Stimulated activated CD4-positive, alpha-beta T cell treated with anti-CD3 and anti-CD28 coated beads, Interleukin-1b, Interleukin-23, amount 100 ng/mL, for 24 hours (primary cell): ENCODE measurements around the gene BARX1.

Experiments
- DNase-seq, 4 experiments: peaks; one replicate each; pipeline ENCODE4 v3.0.0-alpha.2; 2020; ENCODE audit warnings: low read depth in 4 of 4, low spot score in 1 of 4

The BARX1 gene

DNA sequence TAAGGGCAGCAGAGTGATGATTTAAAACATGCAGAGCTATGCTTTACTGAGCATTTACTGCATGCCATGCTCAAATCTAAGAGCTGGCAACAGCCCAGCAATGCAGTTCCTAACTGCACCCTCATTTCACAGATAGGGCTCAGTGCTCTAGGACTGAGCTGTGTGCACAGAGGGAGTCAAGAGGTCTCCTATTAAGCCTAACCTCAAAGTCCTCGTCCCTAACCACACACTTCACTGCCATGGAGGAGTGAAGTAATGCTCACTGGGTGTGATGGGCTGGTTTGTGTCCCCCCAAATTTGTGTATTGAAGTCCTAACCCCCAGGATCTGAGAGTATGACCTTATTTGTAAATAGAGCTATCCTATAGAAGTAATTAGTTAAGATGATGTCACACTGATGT is 25.9 kb downstream of the BARX1 start:
- DNase-seq = no peak

DNA sequence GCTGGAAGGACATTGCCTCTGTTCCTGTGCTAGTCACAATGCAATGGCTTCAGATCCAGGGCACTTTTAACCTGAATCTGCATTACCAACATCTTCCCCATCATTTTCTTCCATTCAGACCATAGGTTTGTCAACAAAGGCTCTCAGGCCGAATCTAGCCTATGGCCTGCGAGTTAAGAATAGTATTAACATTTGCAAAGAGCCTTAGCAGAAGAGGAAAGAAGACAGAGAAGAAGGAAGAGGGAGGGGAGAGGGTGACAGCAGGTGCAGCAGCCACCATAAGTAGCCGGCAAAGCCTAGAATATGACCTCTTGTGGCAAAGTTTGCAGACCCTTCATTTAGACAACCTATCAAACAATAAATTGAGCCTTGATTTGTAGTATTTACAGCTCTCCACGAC is 32.6 kb downstream of the BARX1 start:
- DNase-seq = no peak

DNA sequence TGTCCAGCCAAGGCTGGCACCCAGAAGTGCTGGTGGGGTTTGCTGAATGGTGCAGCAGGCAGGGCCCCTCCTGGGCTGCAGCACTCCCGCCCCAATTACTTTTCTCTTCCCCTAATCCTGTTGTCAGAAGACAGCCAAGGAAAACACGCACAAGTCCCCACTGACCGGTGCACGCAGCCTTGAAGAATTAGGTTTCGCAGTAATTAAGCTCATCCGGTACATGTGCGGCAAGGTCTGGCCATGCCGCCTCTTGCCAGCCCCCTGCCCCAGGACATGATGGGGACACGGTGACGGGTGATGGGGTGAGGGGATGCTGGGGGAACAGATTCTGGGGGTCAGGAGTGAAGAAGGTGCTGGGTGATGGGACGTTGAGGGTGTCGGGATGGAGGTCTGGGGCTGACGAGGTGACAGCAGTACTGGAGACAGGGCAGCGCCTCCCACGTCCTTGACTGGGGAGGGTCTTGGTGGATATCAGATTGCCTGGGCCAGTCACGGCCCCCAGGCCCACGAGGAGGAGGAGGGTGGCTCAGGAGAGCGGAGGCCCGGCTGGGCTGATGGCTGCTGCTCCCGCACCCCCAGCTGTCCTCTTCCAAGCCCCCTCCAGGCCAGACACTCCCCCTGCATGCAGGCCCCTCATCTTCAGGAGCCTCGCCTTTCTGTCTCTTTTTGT is 34.9 kb downstream of the BARX1 start:
- DNase-seq = no peak

DNA sequence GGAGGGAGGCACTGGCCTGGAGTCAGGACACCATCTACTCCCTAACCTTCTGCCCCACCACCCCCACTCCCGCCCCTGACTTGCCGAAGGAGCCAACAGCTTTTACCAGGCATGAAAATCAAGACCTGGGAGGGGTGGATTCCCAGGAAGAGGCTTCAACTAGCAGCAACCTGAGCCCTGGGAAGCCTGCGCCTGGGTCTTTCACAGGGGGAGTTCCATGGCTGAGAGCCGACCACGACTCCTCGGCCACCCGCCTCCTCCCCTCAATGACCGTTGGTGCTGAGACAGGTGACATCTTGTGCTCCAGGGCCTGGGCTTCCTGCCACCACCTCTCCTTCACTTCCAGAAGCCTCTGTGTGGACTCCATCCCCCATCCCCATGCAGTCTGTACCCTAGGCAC is 37.1 kb downstream of the BARX1 start:
- DNase-seq = no peak

DNA sequence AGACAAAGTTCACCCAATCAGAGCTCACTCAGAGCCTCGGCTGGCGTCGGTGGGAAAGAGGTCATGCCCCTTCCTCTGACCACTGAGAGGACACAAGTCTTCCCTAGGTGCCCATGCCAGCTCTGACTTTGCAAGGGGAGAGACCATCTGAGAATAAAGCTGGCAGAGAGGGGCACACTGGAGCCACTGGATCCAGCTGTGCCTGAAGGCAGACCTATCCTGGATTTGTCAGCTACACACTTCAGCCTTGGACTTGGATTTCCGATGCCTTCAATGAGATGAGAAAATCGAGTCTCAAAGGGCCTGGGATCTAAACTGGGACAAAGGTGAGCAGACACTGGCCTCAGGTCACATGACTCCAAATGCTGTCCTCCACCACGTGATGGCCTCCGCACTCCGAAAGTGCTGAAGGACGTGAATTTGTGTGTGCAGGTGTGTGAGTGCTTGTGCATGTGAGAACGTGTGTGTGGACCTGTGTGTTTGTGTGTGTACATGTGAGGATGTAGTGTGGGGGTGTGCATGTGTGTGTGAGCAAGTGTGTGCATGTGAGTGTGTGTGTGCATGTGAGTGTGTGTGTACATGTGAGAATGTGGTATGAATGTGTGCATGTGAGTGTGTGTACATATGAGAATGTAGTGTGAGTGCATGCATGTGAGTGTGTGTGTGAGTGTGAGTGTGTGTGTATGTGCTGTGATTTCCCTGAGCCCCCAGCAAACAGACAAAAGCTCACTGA is 37.9 kb downstream of the BARX1 start:
- DNase-seq = no peak

DNA sequence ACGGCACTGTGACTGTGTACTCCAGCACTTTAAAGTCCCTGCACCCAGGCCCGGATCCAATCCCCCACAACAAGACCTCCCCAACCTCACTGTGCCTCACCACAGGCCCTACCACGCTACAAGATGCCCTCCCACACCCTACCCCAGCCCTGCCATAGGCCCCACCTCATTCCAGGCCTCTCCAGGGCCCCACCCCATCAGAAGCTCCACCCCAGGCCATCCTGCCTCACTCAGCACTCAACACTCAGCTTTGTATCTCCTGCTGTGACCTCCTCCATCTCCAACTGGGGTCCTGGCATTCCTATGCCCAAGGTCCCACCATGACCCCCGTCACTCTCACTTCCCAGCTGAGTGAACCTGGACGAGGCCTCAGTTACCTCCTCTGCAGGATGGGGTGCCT is 38.8 kb downstream of the BARX1 start:
- DNase-seq = no peak

DNA sequence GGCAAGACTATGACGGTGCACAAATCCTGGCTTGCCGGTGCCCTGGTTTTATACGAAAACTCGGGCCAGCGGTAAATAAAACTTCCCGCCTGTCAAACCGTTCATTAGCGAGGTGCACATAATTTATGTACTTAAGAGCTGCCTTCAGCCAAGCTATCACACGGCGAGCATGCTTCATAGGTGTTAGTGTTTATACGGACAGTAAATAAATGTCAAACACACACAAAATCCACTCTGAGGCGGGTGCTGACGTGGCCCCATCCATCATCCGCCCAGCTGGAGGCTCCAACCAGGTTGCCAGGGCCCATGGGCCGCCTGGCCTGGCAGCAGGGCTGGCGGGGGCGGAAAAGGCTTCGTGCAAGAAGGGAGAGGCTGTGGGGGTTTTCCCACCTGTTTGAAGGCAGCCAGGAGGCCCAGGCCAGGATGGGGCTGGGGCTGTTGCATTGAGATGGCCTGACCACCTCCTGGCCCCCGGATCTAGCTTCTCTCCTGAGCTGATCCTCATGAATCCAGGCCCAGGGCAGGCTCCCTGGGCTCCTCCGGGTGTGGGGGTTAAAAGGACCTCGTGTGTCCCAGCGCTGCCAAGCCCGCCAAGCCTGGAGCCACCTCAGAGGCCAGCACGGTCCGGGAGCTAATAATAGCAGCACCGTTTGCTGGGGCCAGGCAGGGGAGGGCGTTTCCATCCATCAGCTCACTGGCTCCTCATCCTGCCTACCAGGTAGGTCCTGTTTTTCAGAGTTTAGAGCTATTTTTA is 43.2 kb downstream of the BARX1 start:
- no peak for DNase-seq

DNA sequence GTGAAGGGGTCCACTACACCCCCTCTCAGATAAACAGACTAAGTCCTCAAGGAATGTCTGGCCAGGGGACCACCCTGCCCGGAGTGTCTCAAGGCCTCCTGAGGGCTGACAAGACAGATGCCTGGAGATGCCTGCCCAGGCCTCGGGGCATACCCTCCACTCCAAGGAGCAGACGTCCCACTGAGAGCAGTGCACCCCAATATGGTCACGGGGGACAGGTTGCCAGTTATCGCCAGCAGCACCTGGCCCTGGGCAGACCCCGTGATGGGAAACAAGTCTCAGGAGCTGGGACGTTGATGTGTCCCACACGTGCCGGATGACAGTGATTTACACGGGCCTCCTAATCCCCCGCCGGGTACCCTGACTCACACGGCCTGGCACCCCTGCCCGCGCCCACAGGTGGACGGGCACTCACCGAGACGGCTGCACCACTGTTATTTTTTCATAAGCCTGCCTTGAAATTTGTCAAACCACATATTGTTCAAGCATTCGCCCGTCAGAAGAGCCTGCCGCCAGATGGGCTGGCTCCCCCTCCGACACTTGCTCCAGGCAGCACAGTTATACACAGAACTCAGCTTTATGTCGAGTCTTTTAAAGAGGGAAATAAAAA is 43.9 kb downstream of the BARX1 start:
- no peak for DNase-seq

DNA sequence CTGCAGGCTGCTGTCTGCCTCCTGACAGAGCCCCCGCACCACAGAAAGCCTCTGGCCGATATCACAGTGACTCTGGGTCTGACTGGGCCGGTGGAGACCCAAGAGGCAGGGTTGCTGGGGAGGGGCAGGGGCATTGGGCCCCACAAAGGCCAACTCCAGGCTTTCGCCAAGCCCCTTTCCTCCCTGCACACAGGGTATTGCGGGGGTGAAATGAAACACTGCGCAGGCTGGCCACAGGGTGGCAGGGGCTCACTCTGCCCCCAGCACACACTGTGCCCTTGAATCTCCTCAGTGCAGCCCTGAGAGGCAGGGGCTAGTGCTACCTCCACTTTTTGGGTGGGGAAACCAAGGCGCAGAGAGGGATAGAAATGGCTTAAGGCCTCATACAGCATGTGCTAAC is 44.6 kb downstream of the BARX1 start:
- DNase-seq = no peak

DNA sequence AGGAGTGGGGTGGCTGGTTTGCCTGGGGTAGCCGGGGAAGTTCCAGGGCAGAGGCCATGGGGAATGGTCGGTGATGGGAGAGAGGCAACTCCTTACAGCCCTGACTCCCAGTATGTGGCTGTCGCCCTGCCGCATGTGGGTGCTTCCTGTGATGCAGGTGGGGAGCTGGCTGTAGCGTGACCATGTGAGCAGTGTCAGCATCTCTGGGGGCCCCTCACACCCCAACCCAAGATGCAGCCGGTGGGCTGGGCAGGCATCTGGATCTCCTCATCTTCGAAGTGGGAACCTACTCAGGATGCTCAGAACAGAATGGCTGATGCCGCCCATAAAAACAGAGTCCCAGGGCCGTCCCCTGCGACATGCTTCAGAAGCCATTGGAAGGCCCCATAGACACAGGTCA is 45.0 kb downstream of the BARX1 start:
- DNase-seq = no peak

DNA sequence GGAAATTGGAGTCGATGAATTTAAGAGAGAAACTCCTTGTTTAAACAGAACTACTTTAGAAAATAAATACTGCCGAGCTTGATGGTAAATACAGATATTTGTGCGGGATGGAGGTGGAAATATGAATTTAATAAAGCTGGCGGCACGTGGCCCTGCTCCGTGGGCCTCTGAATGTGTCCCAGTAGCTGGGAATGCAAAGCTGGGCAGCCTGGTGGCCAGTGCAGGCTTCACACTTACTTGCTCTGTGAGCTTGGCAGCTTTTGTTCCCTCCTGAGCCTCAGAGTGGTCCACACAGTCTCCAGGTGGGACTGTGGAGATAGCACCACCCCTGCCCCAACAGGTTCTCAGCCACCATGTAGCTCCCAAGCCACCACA is 45.9 kb downstream of the BARX1 start:
- no peak for DNase-seq

DNA sequence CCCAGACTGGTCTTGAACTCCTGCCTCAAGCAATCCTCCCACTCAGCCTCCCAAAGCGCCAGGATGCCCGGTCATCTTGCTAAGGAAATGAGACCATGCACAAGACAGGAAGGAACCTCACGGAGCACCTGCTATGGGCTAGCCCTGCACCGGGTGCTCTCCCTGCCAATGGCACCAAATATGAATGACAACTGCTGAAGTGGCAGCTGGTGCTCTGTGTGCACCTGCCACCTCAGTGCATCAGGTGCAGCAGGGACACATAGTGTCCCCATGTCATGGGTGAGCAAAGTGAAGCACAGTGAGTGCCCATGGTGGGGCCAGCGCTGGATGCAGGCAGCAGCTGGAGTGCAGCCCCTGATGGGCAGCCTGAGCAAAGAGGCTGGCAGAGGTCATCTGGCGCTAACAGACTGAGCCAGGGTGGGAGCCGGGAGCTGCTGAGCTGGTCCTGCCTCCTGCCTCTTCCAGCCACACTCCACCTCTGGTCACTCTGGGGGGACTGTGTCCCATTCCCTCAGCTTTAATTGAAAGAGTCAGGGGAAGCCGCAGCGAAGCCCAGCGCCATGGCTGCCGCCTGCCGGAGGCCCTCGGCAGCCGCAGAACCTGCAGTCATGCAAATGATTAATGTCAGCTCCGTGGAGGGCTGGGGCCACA is 46.4 kb downstream of the BARX1 start:
- no peak for DNase-seq

DNA sequence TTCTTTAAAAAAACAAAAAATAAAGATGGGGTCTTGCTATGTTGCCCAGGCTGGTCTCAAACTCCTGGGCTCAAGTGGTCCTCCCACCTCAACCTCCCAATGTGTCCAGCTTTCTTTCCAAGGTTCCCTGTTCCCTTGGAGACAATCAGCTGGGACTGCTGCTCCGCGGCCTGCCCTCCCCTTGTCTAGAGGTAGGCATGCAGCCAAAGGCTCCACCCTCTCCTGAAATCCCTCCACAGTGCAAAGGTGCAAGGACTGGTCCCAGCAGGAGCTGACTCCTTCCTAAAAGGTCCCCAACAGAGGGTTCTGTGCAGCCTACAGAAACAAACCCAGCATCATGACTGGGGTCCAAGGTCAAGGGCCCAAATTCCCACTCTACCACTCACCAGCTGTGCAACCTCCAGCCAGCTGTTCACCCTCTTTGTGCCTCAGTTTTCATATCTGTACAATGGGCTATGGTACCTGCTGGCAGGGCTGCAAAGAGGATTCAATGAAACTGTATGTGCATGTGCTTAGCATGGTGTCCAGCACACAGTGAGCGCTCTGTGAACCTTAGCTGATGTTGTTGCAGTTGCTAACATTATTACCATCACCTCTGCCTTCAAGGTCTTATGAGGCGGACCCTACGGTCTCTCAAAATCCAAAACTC is 47.5 kb downstream of the BARX1 start:
- DNase-seq = no peak

DNA sequence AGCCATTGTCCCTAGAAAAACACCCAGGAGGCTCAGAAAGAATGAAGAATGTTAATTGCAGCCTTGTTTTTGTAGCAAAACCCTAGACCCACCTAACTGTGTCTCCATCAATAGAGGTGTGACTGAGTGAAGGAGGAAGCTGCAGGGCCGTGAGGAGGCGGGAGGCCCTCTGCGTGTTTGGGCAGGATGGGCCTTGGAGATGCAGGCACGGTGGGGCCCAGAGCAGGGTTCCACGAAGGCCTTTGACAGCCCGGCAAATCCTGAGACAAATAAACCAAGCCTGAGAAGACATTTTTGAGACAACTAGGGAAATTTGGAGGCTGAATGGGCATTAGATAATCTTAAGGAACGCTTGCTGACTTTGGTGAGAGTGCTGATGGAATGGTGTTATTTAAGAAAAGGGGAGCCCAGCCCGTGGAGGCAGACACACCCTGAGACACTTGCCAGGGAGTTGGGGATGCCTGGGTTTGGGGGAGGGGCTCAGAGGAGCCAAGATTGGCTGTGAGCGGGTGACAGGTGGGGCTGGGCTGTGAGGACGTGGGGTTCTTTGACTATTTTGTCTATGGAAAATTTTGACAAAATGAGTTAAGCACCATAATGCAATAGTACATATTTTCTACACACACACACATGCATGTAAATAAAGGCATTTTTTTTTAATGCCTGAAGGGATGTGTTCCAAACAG is 48.8 kb downstream of the BARX1 start:
- DNase-seq = no peak

DNA sequence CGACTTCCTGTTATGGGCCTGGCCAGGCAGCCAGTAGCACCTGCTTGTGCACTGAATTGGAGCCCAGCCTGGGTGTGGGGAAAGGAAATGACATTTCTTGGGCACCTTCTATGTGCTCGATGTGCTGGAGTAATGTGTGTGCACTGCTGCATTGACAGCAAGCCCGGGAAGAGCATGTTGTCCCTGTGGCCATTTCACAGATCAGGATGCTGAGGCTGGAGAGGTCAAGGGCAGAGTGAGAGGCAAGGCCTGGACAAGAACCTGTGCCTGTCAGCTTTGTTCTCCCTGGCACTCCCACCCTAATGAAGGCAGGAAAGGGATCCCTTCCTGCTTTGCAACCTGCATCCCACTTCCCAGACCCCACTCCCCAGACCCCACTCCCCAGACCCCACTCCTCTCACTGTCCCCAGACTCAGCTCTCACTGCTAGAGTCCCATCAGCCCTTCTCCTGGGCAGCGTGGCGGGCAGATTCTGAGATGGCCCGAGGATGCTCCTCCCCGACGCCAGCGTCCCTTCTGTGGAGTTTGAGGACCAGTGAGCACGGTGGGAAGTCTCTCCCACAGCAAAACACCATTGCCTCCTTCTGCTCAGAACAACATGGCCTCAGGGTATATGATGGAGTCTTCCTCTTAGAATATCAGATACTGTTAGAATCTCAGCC is 49.6 kb downstream of the BARX1 start:
- DNase-seq = no peak

DNA sequence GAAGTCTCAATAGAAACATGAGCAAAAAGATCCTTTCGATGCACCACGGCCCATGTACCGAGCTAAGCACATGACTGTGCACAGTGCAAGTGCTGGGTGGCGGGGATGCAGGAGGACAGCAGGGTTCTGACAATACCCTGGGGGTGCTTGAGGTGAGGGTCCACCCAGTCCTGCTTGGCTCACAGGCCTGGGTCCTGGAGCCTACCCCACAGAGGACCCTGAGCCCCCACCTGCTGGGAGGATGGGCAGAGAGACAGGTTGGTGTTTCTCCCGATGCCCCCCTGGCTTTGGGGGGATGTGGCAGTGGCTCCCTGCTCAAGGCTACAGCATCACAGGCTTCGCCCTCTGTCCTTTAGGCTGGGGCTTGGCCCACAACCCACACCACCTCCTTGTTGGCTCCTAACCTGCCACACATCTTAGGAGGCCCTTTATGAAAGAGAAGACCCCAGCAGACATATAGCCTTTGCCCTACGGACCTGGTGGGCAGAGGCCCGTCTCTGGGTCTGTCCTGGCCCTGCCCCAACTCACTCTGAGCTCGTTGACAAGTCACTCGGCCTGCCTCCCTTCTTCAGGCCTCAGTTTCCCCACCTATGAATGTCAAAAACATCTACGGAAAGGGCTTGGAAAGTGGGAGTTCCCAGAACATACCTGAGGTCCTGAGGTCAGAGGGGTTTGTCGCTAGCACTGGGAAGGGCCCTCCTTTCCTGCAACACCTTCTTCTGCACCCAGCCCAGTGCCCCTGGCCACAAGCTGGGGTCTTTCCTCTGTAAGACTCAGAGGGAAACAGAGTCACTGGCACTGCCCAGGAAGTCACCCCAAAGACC is 50.3 kb downstream of the BARX1 start:
- DNase-seq = no peak

DNA sequence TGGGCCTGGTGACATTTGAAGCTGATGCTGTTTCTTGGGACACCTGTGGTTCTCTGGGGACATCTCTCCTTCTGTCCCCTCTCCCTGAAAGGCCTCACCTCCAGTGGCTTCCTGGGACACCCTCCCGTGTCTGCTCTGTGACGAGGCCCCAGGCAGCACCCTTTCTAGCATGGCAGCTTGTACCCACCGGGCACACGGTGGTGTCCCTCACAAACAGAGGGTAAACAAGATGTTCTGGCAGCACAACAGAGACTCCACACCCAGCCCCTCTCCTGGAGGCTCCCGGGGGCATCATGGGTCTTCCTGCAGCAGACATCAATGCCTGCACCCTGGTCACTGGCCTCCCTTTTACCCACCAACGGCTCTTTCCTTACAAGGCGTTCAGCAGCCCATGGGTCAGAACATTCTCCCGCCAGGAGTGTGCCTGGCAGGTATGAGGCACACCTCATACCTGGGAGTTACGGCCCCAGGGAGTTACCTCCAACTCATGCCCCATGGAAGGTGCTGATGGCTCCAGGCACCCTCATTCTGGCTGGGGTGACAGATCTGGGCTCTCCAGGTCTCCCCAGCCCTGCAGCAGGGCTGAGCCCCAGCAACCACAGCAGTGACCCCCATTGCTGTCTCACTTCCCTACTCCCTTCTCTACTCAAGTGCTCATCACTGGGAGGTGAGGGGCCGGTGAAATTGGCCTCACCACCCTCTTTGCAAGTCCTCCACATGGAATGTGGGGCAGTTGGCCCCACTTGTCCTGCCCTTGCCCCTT is 51.1 kb downstream of the BARX1 start:
- DNase-seq = no peak
